ENCODE results near the gene CENPB.

Gene CENPB

DNA sequence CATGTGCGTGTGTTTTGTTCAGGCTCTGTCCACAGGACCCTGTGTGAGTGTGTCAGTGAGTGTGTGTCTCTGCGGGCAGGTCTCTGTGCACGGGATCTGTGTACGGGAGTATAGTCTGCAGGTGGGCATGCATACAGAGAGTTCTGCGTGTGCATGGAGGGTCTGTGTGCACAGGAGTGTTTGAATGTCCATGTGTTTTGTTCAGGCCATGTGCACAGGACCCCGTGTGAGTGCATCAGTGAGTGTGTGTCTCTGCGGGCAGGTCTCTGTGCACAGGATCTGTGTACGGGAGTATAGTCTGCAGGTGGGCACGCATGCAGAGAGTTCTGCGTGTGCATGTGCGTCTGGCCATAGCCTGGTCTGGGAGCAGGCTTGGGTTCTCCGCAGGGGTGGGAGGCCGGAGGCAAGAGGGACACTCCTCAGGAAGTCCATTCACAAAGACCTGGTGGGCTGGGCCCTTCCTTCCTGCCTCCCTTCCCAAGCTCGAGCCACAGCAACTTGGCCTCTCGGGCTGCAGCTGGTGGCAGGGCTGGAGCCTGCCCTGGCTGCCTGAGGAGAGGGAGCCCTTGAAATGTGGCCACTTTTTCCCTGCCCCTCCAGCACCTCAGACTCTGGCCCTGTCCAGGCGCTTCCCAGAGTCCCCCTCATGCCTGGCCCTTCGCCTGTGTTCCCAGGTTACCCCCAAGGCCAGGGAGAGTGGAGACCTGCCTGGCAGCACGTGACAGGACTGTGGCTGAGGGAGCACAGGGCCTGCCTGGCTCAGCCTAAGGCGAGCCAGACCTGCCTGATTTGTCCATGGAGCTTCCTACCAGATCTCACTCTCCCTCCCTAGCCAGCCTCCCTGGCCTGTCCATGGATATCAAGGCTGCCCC is 47.2 kb downstream of the CENPB start:
- no peak for DNase-seq (ENCODE audit: extremely low read depth, low read depth)
- TF ChIP-seq CTCF (IDR thresholded peaks at IDR 0.05; ENCODE audit: low read depth, low read length): no peak

DNA sequence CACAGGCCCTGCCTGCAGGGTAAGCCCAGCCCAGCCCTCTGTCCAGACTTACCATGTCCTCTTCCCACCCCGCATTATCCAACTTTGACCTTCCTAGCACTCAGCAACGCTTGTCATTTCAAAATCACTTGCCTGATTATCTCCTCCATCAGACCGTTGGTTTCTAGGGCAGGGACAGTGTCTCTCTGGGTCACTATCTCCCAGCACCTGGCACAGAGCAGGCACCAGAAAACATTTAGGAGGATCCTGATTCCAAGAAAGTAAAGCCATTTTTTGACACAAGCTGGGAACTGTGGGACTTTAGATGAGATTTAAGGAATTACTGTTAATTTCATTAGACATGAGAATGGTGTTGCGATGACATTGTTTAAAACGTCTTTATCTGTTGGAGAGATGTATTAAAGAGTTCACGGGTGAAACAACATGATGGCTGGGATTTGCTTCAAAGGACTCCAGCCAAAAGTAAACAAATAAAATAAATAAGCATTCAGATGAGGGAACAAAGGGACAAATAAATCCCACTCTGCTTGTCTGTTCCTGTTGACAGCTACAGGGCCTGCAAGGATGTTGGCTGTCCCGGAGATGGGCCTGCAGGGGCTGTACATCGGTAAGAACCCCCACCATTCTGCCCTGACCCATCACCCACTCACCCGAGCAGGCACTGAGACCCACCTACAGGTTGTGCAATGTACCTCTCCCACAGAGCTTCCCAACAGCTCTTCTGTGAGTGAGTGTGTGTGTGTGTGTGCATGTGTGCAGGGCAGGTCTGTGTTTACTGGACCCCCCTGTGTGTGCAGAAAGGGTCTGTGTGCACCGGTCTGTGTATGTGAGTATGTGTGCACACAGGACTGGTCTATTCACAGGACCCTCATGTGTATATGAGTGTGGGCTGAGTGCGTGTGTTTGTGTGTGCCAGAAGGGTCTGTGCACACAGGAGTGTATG is 48.2 kb downstream of the CENPB start:
- TF ChIP-seq CTCF (IDR thresholded peaks at IDR 0.05; ENCODE audit: low read depth, low read length): no peak
- no peak for DNase-seq (ENCODE audit: extremely low read depth, low read depth)

DNA sequence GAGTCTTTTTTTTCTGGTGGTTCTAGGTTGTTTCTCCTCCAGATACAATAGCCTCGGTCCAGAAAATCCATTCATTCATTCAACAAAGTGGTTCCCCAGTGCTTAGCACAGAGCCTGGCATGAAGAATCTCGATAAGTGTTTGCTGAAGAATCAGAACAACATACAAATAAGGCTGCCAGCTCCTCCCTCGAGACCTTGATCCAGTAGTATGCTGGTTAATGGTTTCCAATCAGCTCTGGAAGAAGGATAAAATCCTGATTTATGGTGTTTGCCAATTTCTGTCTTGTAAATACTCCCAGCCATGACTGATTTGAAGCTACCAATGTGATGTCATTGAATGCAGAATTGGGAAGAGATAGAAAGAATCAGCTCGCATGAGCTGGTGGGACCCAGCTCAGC is 50.8 kb downstream of the CENPB start:
- no peak for DNase-seq (ENCODE audit: extremely low read depth, low read depth)
- no peak for TF ChIP-seq CTCF (IDR thresholded peaks at IDR 0.05; ENCODE audit: low read depth, low read length)

DNA sequence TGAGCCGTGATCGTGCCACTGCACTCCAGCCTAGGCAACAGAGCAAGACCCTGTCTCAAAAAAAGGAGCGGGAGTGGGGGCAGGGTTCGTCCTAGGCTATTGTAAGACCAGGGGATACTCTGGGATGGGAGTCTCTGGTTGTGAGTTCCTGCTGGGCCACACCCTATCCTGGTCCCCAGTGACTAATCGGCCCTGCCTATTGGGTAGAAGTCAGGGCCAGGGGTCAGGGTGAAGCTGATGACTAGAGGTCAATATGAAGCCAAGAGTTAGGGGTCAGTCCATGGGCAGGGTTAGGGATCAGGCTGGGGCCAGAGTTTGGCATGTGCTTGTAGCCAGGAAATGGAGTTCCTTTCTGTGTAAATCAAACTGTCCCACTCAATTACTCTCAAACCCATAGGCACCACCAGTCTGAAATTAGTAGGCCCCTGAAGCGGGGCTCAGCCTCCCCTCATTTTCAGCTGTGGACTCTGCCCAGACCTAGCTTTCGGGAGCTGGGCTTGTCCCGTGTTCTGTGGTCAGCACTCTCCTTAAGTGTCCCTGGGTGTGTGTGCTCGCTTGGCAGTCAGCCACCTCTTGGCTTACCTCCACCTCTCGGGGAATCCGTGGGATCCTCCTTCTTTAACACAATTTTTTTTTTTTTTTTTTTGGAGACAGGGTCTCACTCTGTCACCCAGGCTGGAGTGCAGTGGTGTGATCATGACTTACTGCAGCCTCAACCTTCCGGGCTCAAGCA is 52.3 kb downstream of the CENPB start:
- TF ChIP-seq CTCF (IDR thresholded peaks at IDR 0.05; ENCODE audit: low read depth, low read length): no peak
- no peak for DNase-seq (ENCODE audit: extremely low read depth, low read depth)
